T-helper 2 cell treated with Interferon-gamma antibody and Interleukin-4, amounts not matched to agents 5 μg/mL and 100 μg/mL, for 36 hours (primary cell): ENCODE data around the gene CRYGN.

Experiments used
- DNase-seq: peaks from one replicate; pipeline ENCODE4 v3.0.0; 2021; ENCODE audit warnings: low spot score
- H3K27ac Mint-ChIP-seq: one replicate; pipeline ENCODE4 v1.8.0; 2021; ENCODE audit warnings: mild to moderate bottlenecking, mixed read lengths
- H3K27me3 Mint-ChIP-seq: one replicate; pipeline ENCODE4 v1.8.0; 2021; ENCODE audit warnings: low read depth, mixed read lengths
- H3K36me3 Mint-ChIP-seq: one replicate; pipeline ENCODE4 v1.8.0; 2021; ENCODE audit warnings: low read depth, mixed read lengths
- H3K4me1 Mint-ChIP-seq: one replicate; pipeline ENCODE4 v1.8.0; 2021; ENCODE audit warnings: low read depth, mixed read lengths
- H3K4me3 Mint-ChIP-seq: one replicate; pipeline ENCODE4 v1.8.0; 2022; ENCODE audit warnings: mild to moderate bottlenecking, moderate library complexity, mixed read lengths
- H3K9me3 Mint-ChIP-seq: one replicate; pipeline ENCODE4 v1.8.0; 2021; ENCODE audit warnings: mixed read lengths

CRYGN gene

GRCh38 chr7:151406051-151406875 lies 33.7 kb downstream of the CRYGN start:
- Mint-ChIP-seq H3K27ac (no peak overlapping the region), H3K27me3 (peaks cover 30% of the 10 kb centered on the region), H3K36me3 (no peaks in the 10 kb centered on the region), H3K9me3 (no peaks in the 10 kb centered on the region), H3K4me3 (no peak overlapping the region), H3K4me1 (peaks cover 5% of the 10 kb centered on the region)
- DNase-seq = no peak

DNA sequence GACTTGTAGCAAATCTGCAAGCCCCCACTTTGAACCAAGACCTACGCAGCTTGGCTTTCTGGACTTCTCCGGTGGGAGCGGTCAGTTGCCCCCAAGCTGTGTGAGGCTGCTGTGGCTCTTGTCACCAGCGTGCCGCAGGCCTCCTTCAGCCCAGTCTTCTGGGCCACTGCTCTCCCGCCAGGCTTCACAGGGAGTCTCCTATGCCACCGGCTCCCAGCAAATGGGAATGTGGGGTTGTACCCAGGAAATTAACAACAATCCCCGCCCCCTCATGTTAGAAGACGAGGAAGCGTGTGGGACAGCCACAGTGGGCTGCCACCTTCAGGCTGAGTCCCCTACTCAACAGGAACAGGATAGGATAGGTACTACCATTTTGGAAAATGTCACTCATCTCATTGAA lies 34.4 kb downstream of the CRYGN start:
- peaks cover 23% of the 10 kb centered on the region for H3K27me3 Mint-ChIP-seq
- no peaks in the 10 kb centered on the region for H3K9me3 Mint-ChIP-seq
- H3K4me1 Mint-ChIP-seq = peaks cover 5% of the 10 kb centered on the region
- H3K27ac Mint-ChIP-seq = no peak overlapping the region
- no peak overlapping the region for H3K4me3 Mint-ChIP-seq
- no peaks in the 10 kb centered on the region for H3K36me3 Mint-ChIP-seq
- no peak for DNase-seq

GRCh38 chr7:151405056-151405455 lies 34.9 kb downstream of the CRYGN start:
- Mint-ChIP-seq H3K27me3 (peaks cover 19% of the 10 kb centered on the region), H3K27ac (no peak overlapping the region), H3K36me3 (no peaks in the 10 kb centered on the region), H3K4me3 (no peak overlapping the region), H3K4me1 (peaks cover 5% of the 10 kb centered on the region), H3K9me3 (no peaks in the 10 kb centered on the region)
- DNase-seq = no peak

DNA sequence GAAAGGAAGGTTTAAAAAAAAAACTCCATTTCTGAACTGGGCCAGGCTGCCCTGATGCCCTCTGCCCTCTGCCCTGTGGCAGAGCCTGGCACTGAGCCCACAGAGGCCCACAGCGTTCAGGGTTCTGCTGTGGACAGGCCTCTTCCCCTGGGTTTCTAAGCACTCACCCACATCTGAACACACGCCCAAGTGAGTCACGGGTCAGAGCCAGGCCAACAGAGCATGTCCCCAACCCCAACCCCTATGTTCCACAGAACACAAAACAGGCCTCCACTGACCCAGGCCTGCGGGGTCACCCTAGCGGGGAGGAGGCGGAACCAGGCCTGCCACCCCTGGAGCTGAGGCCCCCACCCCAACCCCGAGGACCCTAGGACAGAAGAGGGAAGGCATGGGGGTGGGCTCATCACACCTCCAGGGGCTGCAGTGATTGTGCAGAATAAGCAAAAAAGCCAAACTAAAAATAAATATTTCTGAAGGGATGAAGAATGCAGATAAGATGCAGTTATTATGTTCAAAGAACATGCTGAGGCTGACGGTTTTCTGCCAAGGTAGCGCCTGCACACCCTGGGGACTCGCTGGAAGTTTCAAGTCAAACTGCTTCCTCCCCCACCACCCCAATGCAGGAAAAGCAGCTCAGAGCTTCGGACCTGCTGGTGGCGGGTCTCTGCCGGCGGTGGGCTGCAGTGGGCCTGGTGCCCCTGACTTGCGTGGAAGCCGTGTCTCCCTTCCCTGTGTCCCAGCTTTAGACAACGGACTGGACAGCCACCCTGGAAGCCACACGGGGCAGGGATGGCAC lies 35.5 kb downstream of the CRYGN start:
- DNase-seq = no peak
- Mint-ChIP-seq H3K36me3 (no peaks in the 10 kb centered on the region), H3K27ac (no peak overlapping the region), H3K9me3 (no peaks in the 10 kb centered on the region), H3K4me3 (no peak overlapping the region), H3K27me3 (peaks cover 19% of the 10 kb centered on the region), H3K4me1 (peaks cover 5% of the 10 kb centered on the region)

DNA sequence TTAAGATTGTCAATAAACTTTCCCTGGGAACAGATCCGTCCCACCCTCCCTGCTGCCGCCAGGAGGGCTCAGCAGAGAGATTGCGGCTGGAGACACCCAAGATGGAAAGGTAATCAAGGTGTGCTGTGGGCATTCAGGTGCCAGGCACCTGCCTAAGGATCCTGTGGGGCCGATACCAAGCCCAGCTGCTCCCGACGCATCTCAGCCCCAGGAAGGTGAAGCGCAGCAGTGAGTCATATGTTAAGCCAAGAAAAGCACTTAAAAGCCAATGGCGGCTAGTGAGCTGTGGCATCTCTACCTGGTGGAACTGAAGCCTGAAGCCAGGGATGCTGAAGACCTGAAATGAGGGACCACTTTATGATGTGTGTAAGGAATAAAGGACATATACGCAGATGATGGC lies 36.2 kb downstream of the CRYGN start:
- H3K36me3 Mint-ChIP-seq = no peaks in the 10 kb centered on the region
- DNase-seq = no peak
- H3K27me3 Mint-ChIP-seq = peaks cover 15% of the 10 kb centered on the region
- no peak overlapping the region for H3K27ac Mint-ChIP-seq
- H3K9me3 Mint-ChIP-seq = no peaks in the 10 kb centered on the region
- no peak overlapping the region for H3K4me3 Mint-ChIP-seq
- peaks cover 3% of the 10 kb centered on the region for H3K4me1 Mint-ChIP-seq

DNA sequence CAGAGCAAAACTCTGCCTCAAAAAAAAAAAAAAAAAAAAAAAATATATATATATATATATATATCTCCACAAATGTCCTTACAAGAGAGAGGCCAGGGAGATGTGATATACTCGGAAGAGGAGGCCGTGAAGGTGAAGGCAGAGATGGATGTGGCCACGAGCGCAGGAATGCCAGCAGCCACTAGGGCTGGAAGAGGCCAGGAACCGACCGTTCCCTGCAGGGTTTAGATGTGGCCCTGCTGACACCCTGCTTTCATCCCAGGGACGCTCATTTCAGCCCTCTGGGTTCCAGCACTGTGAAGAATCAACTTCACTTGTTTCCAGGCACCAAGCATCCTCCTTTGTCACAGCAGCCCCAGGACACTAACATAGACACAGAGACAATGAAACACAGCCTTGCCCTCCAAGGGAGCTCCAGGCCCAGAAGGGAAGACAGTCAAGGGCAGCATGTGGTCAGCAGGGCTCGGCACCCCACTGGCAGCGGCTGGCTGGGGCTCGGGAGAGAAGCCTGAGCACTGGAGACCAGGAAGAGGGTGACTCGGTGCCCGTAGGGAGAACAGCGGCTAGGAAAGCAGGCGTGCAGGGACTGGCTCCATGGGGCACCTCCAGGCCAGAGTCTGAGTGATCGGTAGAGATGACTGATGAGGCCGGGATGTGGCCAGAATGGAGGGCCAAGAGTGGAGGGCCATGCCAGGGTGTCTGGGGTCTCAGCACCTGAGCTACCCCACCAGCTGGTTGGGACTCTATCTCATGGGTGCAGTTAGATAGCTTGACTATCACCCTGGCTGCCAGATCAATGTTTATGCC lies 37.7 kb downstream of the CRYGN start:
- no peaks in the 10 kb centered on the region for H3K36me3 Mint-ChIP-seq
- no peak overlapping the region for H3K27ac Mint-ChIP-seq
- H3K4me1 Mint-ChIP-seq = no peaks in the 10 kb centered on the region
- H3K9me3 Mint-ChIP-seq = peaks cover 4% of the 10 kb centered on the region
- H3K4me3 Mint-ChIP-seq = no peak overlapping the region
- no peak for DNase-seq
- peaks cover 7% of the 10 kb centered on the region for H3K27me3 Mint-ChIP-seq

DNA sequence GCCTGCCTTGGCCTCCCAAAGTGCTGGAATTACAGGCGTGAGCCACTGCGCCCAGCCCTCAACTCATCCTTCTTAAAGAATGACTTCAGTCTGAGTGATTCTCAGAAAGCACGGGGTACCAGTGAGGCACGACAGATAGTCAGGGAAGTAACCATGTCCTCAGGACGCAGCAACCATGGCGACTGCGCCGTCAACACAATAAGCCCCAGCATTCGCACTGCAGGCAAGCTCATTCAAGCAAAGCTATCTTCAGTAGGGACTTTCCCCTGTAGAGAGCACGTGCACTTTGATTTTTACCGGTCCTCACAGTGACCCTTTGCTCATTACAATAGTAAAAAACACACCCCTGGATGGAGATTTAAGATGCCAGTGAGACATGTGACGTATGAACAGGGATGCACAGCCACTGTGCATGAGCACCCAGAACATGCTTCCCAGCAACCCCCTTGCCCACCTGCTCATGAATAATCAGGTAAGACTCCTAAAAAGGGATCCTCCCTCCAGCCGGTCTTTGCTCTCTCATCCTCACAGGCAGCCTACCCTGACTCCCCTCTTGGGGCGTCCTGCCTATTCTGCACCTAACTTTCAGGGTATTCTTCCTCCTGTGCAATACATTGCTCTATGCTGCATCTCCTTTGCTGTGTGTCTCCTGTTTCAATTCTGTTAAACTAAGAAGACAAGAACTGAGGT lies 39.2 kb downstream of the CRYGN start:
- H3K4me1 Mint-ChIP-seq = no peaks in the 10 kb centered on the region
- DNase-seq = no peak
- H3K4me3 Mint-ChIP-seq = no peak overlapping the region
- peaks cover 4% of the 10 kb centered on the region for H3K9me3 Mint-ChIP-seq
- no peak overlapping the region for H3K27ac Mint-ChIP-seq
- H3K27me3 Mint-ChIP-seq = no peaks in the 10 kb centered on the region
- H3K36me3 Mint-ChIP-seq = no peaks in the 10 kb centered on the region

GRCh38 chr7:151399906-151400305 lies 40.0 kb downstream of the CRYGN start:
- Mint-ChIP-seq H3K27me3 (no peaks in the 10 kb centered on the region), H3K4me3 (no peak overlapping the region), H3K9me3 (peaks cover 4% of the 10 kb centered on the region), H3K27ac (no peak overlapping the region), H3K4me1 (no peaks in the 10 kb centered on the region), H3K36me3 (no peaks in the 10 kb centered on the region)
- no peak for DNase-seq

GRCh38 chr7:151399305-151399601 lies 40.7 kb downstream of the CRYGN start:
- no peaks in the 10 kb centered on the region for H3K4me1 Mint-ChIP-seq
- no peak overlapping the region for H3K4me3 Mint-ChIP-seq
- no peaks in the 10 kb centered on the region for H3K36me3 Mint-ChIP-seq
- H3K27me3 Mint-ChIP-seq = no peaks in the 10 kb centered on the region
- H3K9me3 Mint-ChIP-seq = peaks cover 4% of the 10 kb centered on the region
- DNase-seq = no peak
- H3K27ac Mint-ChIP-seq = no peak overlapping the region

- Mint-ChIP-seq H3K36me3 (no peaks in the 10 kb centered on the region), H3K27me3 (no peaks in the 10 kb centered on the region), H3K4me1 (no peaks in the 10 kb centered on the region), H3K4me3 (no peak overlapping the region), H3K27ac (no peak overlapping the region), H3K9me3 (peaks cover 4% of the 10 kb centered on the region)
- DNase-seq = no peak
These were observed 41.3 kb downstream of the CRYGN start for GRCh38 chr7:151398446-151399304.

DNA sequence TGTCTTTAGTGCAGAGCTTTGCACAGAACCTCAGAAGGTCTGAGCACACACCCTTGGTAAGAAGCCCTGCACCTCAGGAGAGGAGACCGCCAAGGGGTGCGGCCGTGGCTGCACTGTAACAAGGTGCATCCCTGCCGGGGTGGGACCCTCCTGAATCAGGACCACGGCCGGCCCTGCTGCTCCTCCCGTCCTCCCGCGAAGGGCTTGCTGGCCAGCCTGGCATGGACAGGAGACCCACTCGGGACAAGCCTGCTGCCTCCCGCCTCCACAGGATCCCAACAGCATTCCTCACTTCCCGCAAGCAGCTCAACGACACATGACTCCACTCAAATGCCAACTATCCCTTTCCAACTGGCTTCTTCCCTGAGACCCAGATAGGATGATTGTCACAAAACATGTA lies 42.9 kb downstream of the CRYGN start:
- Mint-ChIP-seq H3K27ac (no peak overlapping the region), H3K36me3 (no peaks in the 10 kb centered on the region), H3K4me1 (no peaks in the 10 kb centered on the region), H3K4me3 (no peak overlapping the region), H3K27me3 (no peaks in the 10 kb centered on the region), H3K9me3 (peaks cover 4% of the 10 kb centered on the region)
- DNase-seq = no peak

DNA sequence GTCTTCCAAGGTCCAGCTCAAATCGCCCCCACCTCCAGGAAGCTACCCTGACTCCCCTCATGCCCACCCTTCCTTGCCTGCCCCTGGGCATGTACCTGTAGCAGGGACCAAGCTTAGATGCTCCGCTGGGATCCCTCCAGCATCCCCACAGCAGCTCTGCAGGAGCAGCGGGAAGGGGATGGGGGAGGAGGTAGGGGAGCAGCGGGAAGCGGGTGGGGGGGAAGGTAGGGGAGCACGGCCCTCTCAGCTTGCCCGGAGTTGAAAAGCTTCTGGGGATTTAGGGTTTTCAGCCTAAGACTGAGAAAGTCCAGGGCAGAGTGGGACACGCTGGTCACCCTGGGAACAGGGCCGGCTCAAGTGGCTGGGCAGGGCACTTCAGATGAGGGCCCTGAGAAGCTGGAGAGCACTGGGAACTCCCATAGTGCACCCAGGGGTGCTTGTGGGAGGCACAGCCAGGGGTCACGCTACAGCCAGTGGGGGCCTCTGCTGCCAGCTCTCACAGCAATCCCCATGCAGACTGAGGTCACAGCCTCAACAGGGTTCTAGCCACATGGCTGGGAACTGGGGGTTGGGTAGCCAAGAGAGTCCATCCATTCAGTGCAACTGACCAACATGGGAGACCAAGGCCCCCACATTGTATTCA lies 43.5 kb downstream of the CRYGN start:
- Mint-ChIP-seq H3K27me3 (no peaks in the 10 kb centered on the region), H3K4me3 (no peak overlapping the region), H3K27ac (no peak overlapping the region), H3K36me3 (no peaks in the 10 kb centered on the region), H3K9me3 (peaks cover 4% of the 10 kb centered on the region), H3K4me1 (no peaks in the 10 kb centered on the region)
- no peak for DNase-seq

DNA sequence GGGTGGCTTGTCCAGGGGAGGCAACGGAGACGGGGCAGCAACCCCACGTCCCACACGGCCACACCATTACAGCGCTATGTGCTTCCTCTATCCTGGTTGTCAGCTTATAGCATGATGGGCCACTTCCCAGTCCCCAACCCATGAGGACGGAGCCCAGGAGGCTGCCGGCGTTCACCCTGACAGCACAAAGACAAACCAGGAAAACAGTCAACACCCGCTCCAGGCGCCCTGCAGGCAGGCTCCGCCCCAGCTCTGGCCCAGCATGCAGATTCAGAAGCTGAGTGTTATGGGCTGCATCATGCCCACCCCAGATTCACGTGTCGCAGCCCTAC lies 44.9 kb downstream of the CRYGN start:
- no peaks in the 10 kb centered on the region for H3K36me3 Mint-ChIP-seq
- no peaks in the 10 kb centered on the region for H3K4me1 Mint-ChIP-seq
- peaks cover 4% of the 10 kb centered on the region for H3K9me3 Mint-ChIP-seq
- H3K27ac Mint-ChIP-seq = no peak overlapping the region
- H3K4me3 Mint-ChIP-seq = no peak overlapping the region
- peaks cover 5% of the 10 kb centered on the region for H3K27me3 Mint-ChIP-seq
- no peak for DNase-seq
